GM19239 (cell line): ENCODE results near the gene HDAC7.
"Not testable (repeated sequence)": the region's sequence is repeated elsewhere in the genome, so short reads cannot be mapped to it uniquely, and the experiment has no call there.

ENCODE experiments used
- DNase-seq: peaks from one replicate; pipeline ENCODE4 v3.0.0; 2011; ENCODE audit warnings: low spot score; ENCODE audit not compliant: insufficient read length
- FAIRE-seq: peaks from 2 replicates; lab custom pipeline; 2011; peaks lifted over from hg19 to GRCh38; lab: Jason Lieb, UNC

The HDAC7 gene

DNA sequence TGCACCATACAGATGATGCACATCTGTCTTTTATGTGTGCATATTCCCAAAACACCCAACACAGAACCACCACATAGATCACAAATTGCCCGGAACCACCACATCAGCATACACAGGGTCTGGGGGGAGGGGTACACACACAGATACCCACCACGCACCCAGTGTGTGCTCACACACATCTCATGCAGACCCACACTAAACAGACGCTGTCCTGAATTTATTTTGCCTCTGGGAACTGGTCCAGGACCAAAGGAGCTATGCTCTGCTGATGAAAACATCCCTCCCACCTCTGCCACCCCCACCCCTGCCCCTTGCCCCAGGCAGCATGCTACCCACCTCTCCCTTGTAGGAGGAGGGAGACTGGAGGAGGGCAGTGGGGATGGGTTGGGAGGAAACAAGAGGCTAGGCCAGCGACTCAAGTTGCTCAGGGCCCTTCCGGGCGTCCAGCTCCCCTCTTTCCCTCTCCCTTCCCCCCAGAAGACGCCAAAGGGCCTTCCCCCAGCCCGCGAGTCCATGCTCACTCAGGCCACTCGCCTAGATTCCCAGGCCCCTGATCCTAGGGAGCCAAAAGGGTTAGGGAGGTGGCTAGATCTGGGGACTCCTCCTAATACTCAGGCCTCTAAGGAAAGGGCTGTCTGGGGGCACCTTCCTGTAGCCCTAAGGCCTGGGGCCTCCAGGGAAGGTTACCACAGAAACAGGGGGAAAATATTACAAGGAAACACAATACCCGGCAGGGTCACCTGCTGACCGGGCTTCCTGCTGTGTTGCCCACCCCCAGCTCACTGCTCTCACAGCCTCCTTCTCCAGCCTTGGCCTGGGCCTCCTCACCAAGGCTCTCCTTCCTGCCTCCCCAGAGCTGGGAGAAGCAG lies 3.1 kb downstream of the HDAC7 start:
- no peak for FAIRE-seq
- DNase-seq: no peak

DNA sequence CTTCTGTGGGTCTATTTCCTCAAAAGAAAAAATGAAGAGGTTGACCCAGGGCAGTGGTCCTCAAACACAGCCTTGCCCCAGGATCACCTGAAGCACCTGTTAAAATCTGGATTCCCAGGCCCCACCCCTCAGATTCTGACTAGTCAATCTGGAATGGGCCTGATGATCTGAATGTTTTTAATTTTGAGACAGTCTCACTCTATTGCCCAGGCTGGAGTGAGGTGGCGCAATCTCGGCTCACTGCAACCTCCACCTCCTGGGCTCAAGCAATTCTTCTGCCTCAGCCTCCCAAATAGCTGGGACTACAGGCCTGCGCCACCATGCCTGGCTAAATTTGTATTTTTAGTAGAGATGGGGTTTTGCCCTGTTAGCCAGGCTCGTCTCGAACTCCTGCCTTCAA lies 4.3 kb downstream of the HDAC7 start:
- not testable (repeated sequence) for DNase-seq, FAIRE-seq

DNA sequence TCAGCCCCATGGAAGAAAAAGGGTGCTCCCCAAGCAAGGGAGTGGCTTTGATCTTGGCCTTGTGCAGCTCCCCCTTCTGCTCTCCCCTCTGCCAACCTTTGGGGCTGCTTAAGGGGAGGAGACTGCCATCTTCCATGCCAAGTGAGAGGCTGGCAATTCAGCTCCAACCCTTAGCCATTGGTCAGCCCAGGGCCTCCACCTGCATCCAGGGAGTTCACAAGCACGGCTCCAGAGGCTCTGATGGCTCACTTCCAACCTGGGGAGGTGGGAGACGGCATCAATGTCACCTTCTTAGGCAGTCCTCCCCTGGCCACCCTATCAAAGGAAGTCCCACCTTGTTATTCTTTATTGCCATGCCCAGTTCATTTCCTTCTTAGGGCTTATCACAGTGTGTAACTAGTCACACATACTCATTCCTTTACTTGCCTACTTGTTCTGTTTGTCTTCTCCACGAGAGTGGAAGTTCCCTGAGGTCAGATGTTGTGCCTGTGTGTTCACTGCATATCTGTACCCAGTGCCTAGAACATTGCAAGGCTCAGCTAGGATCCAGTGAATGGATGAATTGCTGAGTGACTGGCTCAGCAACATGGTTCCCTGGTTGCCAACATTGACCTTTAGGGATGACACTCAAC lies 5.0 kb downstream of the HDAC7 start:
- no peak for DNase-seq
- no peak for FAIRE-seq

DNA sequence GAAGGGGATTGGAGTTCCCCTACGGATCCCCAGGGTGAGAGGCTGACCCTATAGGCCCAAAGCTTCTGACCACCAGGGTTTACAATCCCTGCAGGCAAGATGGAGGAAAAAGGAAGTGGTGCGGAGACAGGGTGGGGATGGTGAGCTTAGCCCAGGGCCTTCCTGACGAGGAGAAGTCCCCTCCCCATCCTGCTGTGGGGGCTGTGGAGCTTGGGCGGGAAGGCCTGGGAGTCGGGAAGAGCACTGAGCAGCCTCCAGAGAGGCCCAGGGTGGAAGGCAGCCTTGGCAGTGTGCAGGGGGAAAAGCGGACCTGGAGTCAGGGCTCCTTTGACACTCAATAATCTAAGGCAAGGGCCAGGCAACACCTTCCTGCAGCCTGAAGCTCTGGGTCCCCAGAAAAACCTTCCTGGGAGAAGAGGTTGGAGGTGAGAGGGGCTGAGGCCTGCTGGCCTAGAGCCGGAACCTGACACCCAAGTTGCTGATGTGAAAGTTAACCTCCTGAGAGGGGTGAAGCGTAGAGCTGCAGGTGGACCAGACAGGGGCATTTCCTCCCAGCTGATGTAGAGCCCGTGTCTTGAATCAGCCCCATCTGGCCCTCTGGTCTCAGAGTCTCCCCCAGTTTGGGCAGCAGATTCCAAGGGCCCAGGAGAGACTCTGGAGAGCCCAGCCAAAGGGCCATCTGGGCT lies 6.0 kb downstream of the HDAC7 start:
- DNase-seq (peak; percentile 72), FAIRE-seq (peak; percentile 79)

DNA sequence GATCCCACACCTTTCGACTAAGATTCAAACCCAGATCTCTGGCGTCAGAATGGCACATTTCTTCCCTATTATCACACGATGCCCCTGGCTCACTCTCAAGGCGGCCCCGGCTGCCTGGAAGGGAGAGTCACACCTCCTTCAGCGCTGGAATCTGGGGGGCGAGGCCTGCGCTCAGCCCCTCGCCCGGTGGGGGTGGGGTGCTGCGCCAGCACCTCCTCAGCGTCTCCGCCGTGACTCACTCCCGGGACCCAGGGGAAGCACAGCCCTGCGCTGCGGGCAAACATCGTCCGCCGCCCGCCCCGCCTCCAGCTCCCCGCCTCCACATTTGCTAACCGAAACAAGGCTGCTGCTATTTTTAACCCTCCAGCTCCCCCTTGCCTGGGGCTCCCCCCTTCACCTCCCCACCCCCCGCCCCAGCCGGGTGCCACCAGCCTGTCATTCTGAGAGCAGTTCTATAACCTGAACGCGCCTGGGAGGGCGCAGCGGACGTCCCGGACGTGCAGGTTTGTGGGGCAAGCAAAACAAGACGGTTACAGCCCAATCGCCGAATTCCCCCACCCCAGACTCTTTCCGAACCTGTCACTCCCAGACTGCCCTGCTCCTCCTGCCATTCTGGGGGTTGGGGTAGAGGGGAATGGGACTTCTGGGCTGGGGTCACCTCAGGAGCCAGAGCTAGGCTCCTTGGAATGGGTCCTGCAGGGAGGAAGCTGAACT lies 6.7 kb downstream of the HDAC7 start:
- peak; percentile 47 for FAIRE-seq
- peak; percentile 75 for DNase-seq

DNA sequence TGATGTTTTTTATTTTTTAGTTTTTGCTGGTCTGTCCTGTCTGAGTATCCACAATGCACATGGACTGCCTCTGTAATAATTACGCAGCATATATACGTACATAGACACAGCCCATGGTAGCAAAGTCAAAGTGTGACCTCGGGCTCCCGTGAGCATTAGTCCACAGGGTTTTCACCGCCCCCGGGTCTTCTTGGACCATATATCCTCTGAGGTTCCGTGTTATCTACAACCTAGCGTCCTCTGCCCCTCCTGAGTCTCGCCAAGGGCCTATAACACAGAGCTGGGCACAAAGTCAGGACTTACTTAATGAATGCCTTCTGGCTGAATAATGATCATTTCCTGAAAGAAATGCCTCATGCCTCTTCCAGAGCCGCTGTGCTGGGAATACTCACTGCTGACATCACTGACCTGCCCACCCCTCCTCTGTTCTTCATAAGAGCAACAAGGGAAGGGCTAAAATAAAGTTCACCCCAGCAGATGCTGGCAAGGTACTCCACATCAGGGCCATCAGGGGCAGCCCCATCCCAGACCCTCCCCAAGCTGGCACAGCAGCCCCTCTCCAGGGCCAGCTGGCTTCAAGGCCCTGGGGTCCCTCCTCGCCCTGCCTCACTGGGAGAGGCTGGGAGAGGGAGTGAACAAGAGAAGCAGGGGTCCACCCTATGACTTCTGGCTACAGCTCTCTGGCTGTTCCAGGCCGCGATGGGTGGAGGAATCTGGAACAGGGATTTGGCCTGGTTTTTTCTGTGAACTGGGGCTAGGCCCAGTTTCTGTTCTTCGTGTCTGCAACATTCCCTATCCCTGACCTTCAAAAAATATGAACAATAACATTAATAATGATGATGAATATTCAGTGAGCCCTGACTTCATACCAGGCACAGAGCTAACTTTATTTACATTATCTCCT lies 7.9 kb downstream of the HDAC7 start:
- DNase-seq (no peak), FAIRE-seq (peak; percentile 53)

DNA sequence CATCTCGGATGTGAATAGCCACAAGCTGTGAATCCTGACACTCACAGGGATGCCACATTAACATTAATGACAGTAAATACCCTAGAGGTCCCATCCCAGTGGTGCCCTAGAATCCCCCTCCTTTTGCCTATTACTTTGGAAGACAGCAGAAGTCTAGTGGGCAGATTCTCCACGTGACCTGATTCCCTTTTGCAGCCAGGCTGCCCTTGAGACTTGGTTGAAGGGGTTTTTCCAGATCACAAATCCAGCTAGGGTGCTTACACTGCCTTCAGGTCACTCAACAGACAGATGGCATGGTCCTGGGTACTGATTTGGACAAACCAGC lies 8.7 kb downstream of the HDAC7 start:
- DNase-seq (no peak), FAIRE-seq (no peak)

DNA sequence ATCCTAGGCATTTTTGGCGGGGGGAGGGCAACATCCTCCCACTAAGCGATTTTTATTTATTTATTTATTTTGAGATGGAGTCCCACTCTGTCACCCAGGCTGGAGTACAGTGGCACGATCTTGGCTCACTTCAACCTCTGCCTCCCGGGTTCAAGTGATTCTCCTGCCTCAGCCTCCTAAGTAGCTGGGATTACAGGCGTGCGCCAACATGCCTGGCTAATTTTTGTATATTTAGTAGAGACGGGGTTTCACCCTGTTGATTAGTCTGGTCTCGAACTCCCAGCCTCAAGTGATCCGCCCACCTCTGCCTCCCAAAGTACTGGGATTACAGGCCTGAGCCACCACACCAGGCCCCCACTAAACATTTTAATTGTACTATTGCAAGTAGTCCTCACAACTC lies 10.2 kb downstream of the HDAC7 start:
- DNase-seq, FAIRE-seq: not testable (repeated sequence)

DNA sequence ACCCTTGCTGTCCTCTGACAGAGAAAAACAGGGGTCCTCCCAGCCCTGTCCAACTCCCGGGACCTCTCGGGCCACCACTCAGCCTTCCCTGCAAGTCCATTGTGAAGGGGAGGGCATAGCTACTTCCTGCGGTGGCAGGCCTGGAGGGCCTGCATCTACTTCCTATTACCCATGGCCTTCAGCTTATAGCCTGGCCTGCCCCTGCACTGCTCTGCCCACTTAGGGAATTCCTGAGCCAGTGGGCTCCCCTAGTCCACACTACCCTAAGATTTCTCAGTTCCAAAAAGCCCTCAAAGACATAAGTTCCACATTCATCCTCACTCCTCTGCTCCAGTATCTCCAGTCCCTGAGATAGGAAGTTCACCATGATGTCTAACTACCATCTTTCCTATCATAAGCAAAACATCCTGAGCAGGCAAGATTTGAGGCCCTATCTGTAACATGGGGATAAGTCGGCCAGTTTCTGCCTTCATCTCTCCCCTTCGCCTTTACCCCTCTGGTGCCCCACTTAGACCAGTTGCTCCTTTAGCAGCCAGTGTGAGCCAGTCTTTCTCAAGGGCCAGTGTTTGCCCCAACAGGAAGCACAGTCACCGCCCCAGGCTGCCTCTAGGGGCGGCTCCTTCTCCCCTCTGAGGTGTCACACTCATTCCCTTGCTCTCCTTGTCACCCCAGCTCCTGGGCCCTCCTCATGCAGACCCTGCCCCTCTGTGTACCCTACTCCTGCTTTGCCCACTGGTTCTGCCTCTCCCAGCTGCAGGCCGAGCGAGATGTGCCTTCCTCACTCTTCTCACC lies 10.9 kb downstream of the HDAC7 start:
- DNase-seq (no peak), FAIRE-seq (no peak)

DNA sequence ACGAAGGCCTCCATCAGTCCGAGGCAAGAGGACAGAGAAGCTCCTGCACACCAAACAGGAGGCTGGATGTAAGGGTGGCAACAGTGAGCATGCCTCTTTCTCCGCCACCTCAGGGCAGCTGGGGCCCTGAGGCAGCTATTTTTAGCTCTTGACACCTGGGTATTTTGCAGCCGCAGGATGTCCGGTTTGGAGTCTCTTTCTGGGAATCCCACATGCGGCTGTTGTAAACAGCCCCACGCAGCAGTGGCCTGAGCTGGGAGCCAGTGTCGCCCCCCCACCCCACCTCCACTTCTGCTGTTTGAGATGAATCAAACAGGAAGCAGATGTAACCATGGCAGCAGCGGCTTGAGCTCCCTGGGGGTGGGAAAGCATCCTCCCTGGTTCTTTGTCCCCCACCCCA lies 11.7 kb downstream of the HDAC7 start:
- no peak for FAIRE-seq
- DNase-seq: peak; percentile 39

DNA sequence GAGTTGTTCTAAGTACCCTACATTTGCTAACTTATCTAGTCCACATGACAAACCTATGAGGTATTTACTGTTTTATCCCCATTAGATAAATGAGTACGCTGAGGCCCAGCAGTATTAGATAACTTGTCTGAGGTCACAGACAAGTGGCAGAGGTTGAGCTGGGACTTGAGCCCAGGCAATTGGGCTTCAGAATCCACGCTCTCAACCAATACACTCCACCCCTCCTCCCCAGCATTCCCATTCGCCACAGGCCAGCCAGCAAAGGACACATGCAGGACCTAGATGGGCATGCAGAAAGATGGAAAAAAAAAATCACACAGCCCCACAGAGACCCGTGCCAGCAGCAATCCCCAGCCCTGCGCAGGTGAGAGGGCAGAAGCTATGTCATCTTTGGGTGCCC lies 12.4 kb downstream of the HDAC7 start:
- FAIRE-seq: no peak
- no peak for DNase-seq

DNA sequence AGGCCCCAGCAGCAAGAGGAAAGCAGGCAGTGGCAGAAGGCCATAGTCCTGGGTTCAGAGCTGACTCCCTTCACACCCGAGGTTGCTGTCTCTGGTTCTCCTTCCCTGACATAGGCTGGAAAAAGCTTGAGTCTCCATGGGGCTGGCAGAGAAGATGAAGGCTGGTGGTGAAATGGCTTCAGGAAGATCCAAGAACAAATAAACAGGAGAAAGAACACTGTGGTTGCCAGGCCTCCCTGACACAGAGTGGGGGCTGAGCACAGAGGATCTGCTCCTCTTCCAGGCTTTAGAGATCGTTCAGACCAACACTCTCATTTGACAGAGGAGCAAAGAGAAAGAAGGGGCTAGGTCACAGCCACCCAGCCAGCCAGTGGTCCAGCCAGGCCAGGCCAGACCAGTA lies 14.3 kb downstream of the HDAC7 start:
- DNase-seq (no peak), FAIRE-seq (no peak)

DNA sequence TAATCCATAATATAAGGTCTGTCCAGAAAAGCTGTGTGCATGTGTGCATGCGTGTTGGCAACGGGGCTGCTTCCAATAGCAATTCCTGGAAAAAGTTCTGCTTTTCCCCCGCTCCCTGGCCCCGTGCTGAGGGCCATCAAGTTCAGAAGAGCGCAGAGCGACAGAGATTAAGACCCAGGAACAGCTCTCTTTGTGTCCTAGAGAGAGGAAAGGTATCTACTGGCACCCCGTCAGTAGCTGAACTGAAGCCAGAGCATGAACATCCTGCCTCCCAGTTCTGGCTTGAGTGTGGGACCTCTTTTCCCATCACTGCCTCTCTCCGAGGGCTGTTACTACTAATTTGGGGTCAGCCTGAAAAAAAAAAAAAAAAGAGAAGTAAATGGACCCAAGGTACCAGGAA lies 15.5 kb downstream of the HDAC7 start:
- FAIRE-seq: no peak

DNA sequence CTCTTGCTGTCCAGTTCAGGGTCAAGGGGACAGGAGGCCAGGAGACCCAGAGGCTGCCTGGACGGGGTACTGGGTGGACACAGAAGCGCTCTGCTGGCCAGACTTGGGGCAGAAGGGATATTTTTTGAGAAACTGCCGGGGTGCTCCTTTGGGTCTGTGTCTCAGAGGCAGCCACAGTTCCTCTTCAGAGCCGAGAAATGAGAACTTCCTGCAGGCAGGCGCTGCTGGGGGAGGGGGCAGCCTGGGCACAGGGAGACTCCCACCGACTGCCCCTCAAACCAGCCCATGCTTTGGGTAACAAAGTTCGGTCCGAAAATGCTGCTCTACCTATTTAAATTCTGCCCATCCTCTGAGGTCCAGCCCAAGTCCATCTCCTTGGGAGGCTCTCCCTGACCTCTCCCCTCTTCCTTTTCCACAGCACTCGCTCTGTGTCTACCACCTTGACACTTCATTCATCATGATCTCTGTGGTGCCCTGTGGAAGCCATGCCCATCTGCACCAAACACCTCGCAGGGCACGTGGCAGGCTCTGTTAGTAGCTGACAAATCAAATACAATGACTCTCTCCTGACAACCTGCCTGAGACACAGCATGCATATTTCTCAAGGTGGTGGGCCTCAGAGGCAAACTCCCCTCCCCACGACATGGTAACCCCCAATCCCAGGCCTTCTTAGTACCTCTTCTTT lies 16.4 kb downstream of the HDAC7 start:
- DNase-seq (no peak), FAIRE-seq (no peak)

More for the DNA sequence above, 15.5 kb downstream of the HDAC7 start:
- DNase-seq: no peak

DNA sequence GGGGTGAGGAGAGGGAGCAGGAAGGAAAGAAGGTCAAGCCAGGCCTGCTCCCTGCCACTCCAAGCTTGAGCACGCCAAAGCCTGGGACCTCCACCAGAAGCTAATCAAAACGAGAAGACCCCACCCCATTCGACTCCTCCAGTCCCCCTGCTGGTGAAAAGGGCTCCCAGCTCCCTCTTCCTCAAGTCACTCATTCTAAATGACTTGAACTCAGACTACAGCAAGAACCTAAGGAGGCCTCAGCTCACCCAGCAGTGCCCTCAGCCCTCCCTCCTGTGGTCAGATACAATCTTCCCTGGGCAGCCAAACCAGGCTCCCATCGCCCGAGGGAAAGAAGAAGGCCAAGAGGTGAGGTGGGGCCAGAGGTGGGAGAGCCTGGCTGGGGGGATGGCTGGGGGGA lies 17.4 kb downstream of the HDAC7 start:
- DNase-seq: no peak
- FAIRE-seq: no peak

DNA sequence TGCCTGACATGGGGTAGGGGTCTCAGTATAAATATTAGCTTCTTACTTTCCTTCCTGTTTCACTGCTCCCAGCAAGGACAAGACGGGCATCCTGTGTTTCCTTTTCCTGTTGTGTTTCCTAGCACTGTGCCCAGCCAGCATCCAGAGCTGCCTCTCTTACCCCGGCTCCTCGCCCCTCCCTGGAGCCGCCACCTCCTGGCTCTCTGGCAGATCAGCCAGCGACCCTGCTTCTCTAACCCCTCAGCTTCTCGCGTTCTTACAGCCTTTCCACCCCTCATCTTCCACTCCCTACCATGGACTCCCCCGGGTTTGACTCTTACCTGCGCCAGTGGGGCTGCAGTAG lies 17.8 kb downstream of the HDAC7 start:
- DNase-seq (no peak), FAIRE-seq (no peak)

DNA sequence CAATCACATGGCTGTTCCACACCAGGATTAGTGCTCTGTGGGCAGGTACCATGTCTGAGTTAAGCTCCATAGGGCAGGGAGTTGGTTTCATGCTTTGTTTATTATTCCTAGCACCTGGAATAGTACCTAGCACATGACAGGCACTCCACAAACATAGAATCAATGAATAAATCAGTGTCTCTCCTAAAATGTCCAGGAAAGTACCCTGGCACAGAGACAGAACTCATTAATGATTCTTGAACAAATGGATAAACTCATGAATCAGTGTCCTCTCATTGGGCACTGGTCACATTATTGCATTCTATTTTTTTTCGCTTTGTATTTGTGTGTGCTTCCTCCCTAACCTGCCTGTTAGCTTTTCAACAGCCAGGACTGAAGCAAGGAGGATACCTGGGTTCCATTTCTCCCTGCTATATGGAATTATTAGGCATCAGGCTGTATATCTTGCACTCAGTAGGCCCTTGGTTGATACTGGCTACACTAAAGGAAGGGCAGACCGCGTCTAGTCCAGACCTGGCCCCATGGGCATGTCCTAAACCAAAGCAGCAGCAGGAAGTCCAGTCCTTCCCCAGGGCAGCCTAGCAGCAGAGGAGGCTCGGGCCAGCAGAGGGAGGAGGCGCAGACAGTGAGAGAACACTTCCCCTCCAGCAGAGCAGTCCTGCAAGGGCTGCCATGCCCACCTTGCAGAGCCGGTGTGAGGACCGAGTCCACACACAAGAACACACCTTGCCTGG lies 18.4 kb downstream of the HDAC7 start:
- FAIRE-seq: no peak

DNA sequence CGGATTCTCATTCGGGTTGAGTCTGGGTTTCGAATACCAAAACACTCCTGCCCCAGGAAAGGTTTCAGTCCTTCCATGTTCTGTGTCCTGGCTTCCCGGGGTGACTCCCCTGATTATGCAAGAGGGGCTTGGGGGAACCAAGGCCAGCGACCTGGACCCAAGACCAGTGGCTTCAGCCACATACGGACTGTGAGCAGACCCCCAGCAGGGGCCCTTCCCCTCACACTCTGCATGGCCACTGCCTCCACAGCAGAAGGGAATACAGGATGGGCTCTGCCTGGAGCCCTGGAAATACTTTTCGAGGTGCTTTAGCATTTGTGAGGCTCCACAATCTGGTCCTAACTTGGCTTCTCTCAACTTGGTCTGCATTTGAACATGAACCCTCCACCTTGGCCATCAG lies 19.1 kb downstream of the HDAC7 start:
- DNase-seq: no peak
- no peak for FAIRE-seq

More for the DNA sequence above, 18.4 kb downstream of the HDAC7 start:
- no peak for DNase-seq
